Caco-2 (cell line): ENCODE measurements around the gene BTNL2. TPM values are rescaled to one million over a fixed set of nuclear protein-coding genes. Genes with fewer than 3 reads are reported as not detected.

ENCODE experiments used
- Bru-seq: library from RNA; stranded (reverse); fragments of 400-500 nt; gene quantifications from one replicate; lab custom pipeline; 2021; lab: Mats Ljungman, UMichigan
- BruChase-seq, 2 experiments: library from RNA; stranded (reverse); fragments of 400-500 nt; gene quantifications; one replicate each; lab custom pipeline; 2021; lab: Mats Ljungman, UMichigan
- BruUV-seq: library from RNA; stranded (reverse); fragments of 400-500 nt; replicated peaks from 2 replicates; lab custom pipeline; 2021; lab: Mats Ljungman, UMichigan
- CTCF ChIA-PET: fragments of 300-600 bp; sonication (Branson Sonifier 250); formaldehyde crosslinking; loops from one replicate; lab custom pipeline; 2022; ENCODE audit warnings: antibody characterized with exemption; lab: Charles Lee
- POLR2A ChIA-PET: fragments of 300-600 bp; sonication (Branson Sonifier 250); formaldehyde crosslinking; loops from one replicate; lab custom pipeline; 2022; ENCODE audit warnings: antibody characterized with exemption; lab: Charles Lee
- DNase-seq, 2 experiments: peaks; one replicate each; pipeline versions ENCODE4 v3.0.0 to v3.0.0-alpha.2; 2020 to 2022
- H3K27me3 ChIP-seq: replicated peaks from 2 replicates; pipeline ENCODE4 v1.6.0; 2011; ENCODE audit warnings: low read length; ENCODE audit not compliant: control insufficient read depth, insufficient read depth
- H3K36me3 ChIP-seq: 2 replicates; pipeline ENCODE4 v1.5.1; 2011; ENCODE audit warnings: low read length; ENCODE audit not compliant: control insufficient read depth, insufficient read depth
- H3K4me1 ChIP-seq: fragments of 250-450 bp; sonication (Bioruptor Pico); 2 replicates; pipeline ENCODE4 v1.5.1; 2020; ENCODE audit warnings: mild to moderate bottlenecking
- H3K4me3 ChIP-seq: 2 replicates; pipeline ENCODE4 v1.5.1; 2011; ENCODE audit warnings: low read depth, mild to moderate bottlenecking, control low read depth, low read length
- H3K9me3 ChIP-seq: fragments of 250-450 bp; sonication (Bioruptor Pico); 2 replicates; pipeline ENCODE4 v1.5.1; 2020; ENCODE audit warnings: mild to moderate bottlenecking, moderate library complexity
- H3K27ac Mint-ChIP-seq: one replicate; pipeline ENCODE4 v1.8.0; 2022; ENCODE audit warnings: mixed read lengths; ENCODE audit not compliant: unreplicated experiment
- H3K27me3 Mint-ChIP-seq: one replicate; pipeline ENCODE4 v1.8.0; 2022; ENCODE audit warnings: mixed read lengths; ENCODE audit not compliant: insufficient read depth, unreplicated experiment
- H3K36me3 Mint-ChIP-seq: one replicate; pipeline ENCODE4 v1.8.0; 2022; ENCODE audit warnings: mild to moderate bottlenecking, mixed read lengths; ENCODE audit not compliant: insufficient read depth, unreplicated experiment
- H3K4me1 Mint-ChIP-seq: one replicate; pipeline ENCODE4 v1.8.0; 2022; ENCODE audit warnings: low read depth, mixed read lengths; ENCODE audit not compliant: unreplicated experiment
- H3K4me3 Mint-ChIP-seq: one replicate; pipeline ENCODE4 v1.8.0; 2022; ENCODE audit warnings: mild to moderate bottlenecking, moderate library complexity, mixed read lengths; ENCODE audit not compliant: unreplicated experiment
- H3K9me3 Mint-ChIP-seq: one replicate; pipeline ENCODE4 v1.8.0; 2022; ENCODE audit warnings: mixed read lengths; ENCODE audit not compliant: unreplicated experiment
- intact Hi-C: fragments of 100-400 bp; cut with micrococcal nuclease; formaldehyde crosslinking; loops from one replicate; pipeline ENCODE4 v1.10.0; 2022; ENCODE audit not compliant: unreplicated experiment
- long read RNA-seq: library from polyadenylated mRNA; stranded (forward); transcript quantifications from one replicate; pipeline ENCODE4 v2.0.0, GENCODE V29; 2022
- total RNA-seq: library from RNA; stranded (reverse); gene quantifications from 2 replicates; pipeline ENCODE4 v1.2.3, GENCODE V29; 2022
- TF ChIP-seq, protein P1 (sequence below), 2 experiments: fragments of 200-600 bp in 1 of 2; IDR thresholded peaks; 1 replicate in 1 of 2; 2 replicates in 1 of 2; pipeline versions ENCODE4 v1.5.1 to v1.8.0; 2011 to 2022; ENCODE audit warnings: antibody characterized with exemption in 1 of 2, control low read depth in 1 of 2, inconsistent platforms in 1 of 2, low read depth in 1 of 2, low read length in 1 of 2, mild to moderate bottlenecking in 1 of 2, moderate library complexity in 1 of 2; ENCODE audit not compliant: insufficient read depth in 1 of 2, severe bottlenecking in 1 of 2, unreplicated experiment in 1 of 2

The BTNL2 gene, protein sequence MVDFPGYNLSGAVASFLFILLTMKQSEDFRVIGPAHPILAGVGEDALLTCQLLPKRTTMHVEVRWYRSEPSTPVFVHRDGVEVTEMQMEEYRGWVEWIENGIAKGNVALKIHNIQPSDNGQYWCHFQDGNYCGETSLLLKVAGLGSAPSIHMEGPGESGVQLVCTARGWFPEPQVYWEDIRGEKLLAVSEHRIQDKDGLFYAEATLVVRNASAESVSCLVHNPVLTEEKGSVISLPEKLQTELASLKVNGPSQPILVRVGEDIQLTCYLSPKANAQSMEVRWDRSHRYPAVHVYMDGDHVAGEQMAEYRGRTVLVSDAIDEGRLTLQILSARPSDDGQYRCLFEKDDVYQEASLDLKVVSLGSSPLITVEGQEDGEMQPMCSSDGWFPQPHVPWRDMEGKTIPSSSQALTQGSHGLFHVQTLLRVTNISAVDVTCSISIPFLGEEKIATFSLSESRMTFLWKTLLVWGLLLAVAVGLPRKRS
- total RNA-seq (not detected in 2 replicates), Bru-seq, nascent RNA (percentile 8 among the genes with signal in this experiment), BruChase-seq, experiment 1, labeled RNA remaining after a 2-hour chase (not detected), BruChase-seq, experiment 2, labeled RNA remaining after a 6-hour chase (percentile 13 among the genes with signal in this experiment)
- long read RNA-seq, result 0 reads

DNA sequence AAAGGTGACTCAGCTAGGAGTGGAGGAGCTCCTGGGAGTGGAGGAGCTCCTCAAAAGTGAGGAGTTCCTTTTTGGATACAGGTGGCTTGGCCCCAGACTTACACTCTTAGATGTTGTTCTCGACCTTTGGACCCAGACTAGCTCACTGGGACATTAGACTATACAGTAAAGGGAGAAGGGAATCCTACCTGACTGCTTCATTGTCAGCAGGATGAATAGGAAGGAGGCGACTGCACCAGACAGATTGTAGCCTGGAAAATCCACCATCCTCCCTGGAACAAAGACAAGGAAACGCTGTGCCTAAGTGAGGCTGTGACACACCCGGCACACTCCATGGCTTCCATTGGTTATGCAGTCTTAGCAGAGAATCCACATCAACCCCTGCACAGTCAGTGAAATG lies at the start of gene BTNL2:
BTNL2 (minus strand) TSS at position 325 of the 400 bp plus-strand sequence; CDS start at position 267, 58 bp downstream.
- DNase-seq, result no peak
- H3K36me3 Mint-ChIP-seq, result no peaks in the 10 kb centered on the region
- POLR2A ChIA-PET, result no interaction called here
- H3K4me3 Mint-ChIP-seq, result no peak within 1 kb of the TSS
- no TSS peak for BruUV-seq
- TF ChIP-seq, protein P1, sequence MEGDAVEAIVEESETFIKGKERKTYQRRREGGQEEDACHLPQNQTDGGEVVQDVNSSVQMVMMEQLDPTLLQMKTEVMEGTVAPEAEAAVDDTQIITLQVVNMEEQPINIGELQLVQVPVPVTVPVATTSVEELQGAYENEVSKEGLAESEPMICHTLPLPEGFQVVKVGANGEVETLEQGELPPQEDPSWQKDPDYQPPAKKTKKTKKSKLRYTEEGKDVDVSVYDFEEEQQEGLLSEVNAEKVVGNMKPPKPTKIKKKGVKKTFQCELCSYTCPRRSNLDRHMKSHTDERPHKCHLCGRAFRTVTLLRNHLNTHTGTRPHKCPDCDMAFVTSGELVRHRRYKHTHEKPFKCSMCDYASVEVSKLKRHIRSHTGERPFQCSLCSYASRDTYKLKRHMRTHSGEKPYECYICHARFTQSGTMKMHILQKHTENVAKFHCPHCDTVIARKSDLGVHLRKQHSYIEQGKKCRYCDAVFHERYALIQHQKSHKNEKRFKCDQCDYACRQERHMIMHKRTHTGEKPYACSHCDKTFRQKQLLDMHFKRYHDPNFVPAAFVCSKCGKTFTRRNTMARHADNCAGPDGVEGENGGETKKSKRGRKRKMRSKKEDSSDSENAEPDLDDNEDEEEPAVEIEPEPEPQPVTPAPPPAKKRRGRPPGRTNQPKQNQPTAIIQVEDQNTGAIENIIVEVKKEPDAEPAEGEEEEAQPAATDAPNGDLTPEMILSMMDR (IDR thresholded peaks at IDR 0.05; ENCODE audit: insufficient read depth in 1 of 2, low read depth in 1 of 2, low read length in 1 of 2, severe bottlenecking in 1 of 2, unreplicated experiment in 1 of 2), result no peak
- no peaks in the 10 kb centered on the region for H3K4me1 Mint-ChIP-seq
- CTCF ChIA-PET, result no interaction called here
- H3K36me3 ChIP-seq, result no peaks in the 10 kb centered on the region
- H3K27me3 ChIP-seq, result no peaks in the 10 kb centered on the region
- no peak within 1 kb of the TSS for H3K4me3 ChIP-seq
- no peaks in the 10 kb centered on the region for H3K9me3 ChIP-seq
- H3K27me3 Mint-ChIP-seq, result peaks cover 2% of the 10 kb centered on the region
- intact Hi-C loops, result no loop called here
- H3K4me1 ChIP-seq, result peaks cover 8% of the 10 kb centered on the region; the same call in 1 of the 2 replicates
- H3K9me3 Mint-ChIP-seq, result no peaks in the 10 kb centered on the region
- no peak within 1 kb of the TSS for H3K27ac Mint-ChIP-seq

DNA sequence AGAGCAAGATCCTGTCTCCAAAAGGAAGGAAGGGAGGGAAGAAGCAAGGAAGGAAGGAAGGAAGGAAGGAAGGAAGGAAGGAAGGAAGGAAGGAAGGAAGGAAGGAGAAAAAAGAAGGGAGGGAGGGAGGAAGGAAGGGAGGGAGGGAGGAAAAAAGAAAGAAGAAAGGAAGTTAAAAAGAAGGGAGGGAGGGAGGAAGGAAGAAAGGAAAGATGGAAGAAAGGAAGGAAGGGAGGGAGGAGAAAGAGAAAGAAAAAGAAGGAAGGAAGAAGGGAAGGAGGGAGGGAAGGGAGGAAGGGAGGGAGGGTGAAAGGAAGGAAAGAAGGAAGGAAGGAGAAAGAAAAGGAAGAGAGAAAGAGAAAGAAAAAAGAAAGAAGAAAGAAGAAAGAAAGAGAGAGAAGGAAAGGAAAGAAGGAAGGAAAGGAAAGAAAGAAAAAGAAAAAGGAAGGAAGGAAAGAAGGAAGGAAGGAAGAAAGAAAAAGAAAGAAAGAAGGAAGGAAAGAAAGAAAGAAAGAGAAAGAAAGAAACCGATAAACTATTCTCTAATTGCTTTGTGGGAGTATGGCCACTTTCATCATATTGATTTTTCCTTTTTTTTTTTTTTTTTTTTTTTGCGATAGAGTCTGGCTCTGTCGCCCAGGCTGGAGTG lies 42.2 kb upstream of the BTNL2 start:
- CTCF ChIA-PET, result no interaction called here
- H3K36me3 ChIP-seq, result no peaks in the 10 kb centered on the region
- H3K9me3 ChIP-seq, result no peaks in the 10 kb centered on the region; the same call in 1 of the 2 replicates
- no TSS peak for BruUV-seq
- H3K27me3 Mint-ChIP-seq, result peaks cover 21% of the 10 kb centered on the region
- H3K4me1 Mint-ChIP-seq, result no peaks in the 10 kb centered on the region
- no peaks in the 10 kb centered on the region for H3K4me1 ChIP-seq
- no peaks in the 10 kb centered on the region for H3K27me3 ChIP-seq
- no peak for DNase-seq
- no peak overlapping the region for H3K4me3 ChIP-seq
- peaks cover 10% of the 10 kb centered on the region for H3K9me3 Mint-ChIP-seq
- H3K4me3 Mint-ChIP-seq, result no peak overlapping the region
- POLR2A ChIA-PET, result no interaction called here
- no peak overlapping the region for H3K27ac Mint-ChIP-seq
- intact Hi-C loops, result no loop called here
- TF ChIP-seq, protein P1 (IDR thresholded peaks at IDR 0.05; ENCODE audit: insufficient read depth in 1 of 2, low read depth in 1 of 2, low read length in 1 of 2, severe bottlenecking in 1 of 2, unreplicated experiment in 1 of 2), result no peak
- no peaks in the 10 kb centered on the region for H3K36me3 Mint-ChIP-seq

DNA sequence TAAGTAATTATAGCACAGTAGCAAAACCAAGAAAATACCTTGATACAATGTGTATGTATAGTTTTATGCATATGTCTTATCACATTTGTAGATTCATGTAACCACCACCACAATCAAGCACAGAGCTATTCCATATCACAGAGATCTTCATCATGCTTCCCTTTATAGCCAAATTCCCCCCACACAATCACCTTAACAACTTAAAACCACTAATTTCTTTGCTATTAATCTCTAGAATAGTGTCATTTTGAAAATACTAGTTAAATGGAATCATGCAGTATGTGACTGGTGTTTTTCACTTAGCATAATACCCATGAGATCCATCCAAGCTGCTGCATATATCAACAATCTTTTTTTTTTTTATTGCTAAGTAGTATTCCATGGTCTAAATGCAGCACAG lies 41.0 kb upstream of the BTNL2 start:
- peaks cover 10% of the 10 kb centered on the region for H3K9me3 Mint-ChIP-seq
- no peaks in the 10 kb centered on the region for H3K4me1 ChIP-seq
- no peak overlapping the region for H3K27ac Mint-ChIP-seq
- no peak overlapping the region for H3K4me3 Mint-ChIP-seq
- no peaks in the 10 kb centered on the region for H3K4me1 Mint-ChIP-seq
- H3K27me3 Mint-ChIP-seq, result peaks cover 26% of the 10 kb centered on the region
- TF ChIP-seq, protein P1 (IDR thresholded peaks at IDR 0.05; ENCODE audit: insufficient read depth in 1 of 2, low read depth in 1 of 2, low read length in 1 of 2, severe bottlenecking in 1 of 2, unreplicated experiment in 1 of 2), result no peak
- no peaks in the 10 kb centered on the region for H3K36me3 ChIP-seq
- H3K4me3 ChIP-seq, result no peak overlapping the region
- intact Hi-C loops, result no loop called here
- H3K36me3 Mint-ChIP-seq, result no peaks in the 10 kb centered on the region
- no peaks in the 10 kb centered on the region for H3K27me3 ChIP-seq
- CTCF ChIA-PET, result no interaction called here
- H3K9me3 ChIP-seq, result no peaks in the 10 kb centered on the region; the same call in 1 of the 2 replicates
- no TSS peak for BruUV-seq
- no peak for DNase-seq
- POLR2A ChIA-PET, result no interaction called here
